Erythroblast (primary cell): ENCODE measurements around the gene OR5M11.

Source experiments
- GATA1 ChIP-seq: IDR thresholded peaks from 2 replicates; pipeline ENCODE4 v1.6.1; 2011; ENCODE audit warnings: low read depth, mild to moderate bottlenecking, control low read depth, low read length, moderate library complexity
- POLR2A ChIP-seq: IDR thresholded peaks from 2 replicates; pipeline ENCODE4 v1.6.1; 2011; ENCODE audit warnings: mild to moderate bottlenecking, low read length

- TF ChIP-seq POLR2A (no peak), GATA1 (no peak)
Measured at GRCh38 chr11:56558574-56558973, 15.5 kb upstream of the OR5M11 start.
